ENCODE data around the gene BATF. TPM values are rescaled to one million over a fixed set of nuclear protein-coding genes. Genes with fewer than 3 reads are reported as not detected.

BATF gene
- total RNA-seq, 6 experiments from 2014 or later = 0.24 to 10.4 (median 0.87) TPM

GRCh38 chr14:75514673-75515628 is 7.3 kb upstream of the BATF start:
- DNase-seq (no peak), ATAC-seq (peak; percentile 41 to 76 (median 55))
- no peaks in the 10 kb centered on the region for H3K36me3 ChIP-seq
- WGBS (ENCODE audit: insufficient coverage, low coverage, low lambda C conversion rate, missing lambda C conversion rate) = 42% methylated on average over 9 of the region's 29 CpGs
- TF ChIP-seq CTCF (IDR thresholded peaks at IDR 0.05) (peak in 2 of 4 donors; percentile 22 to 34), POLR2A (IDR thresholded peaks at IDR 0.05) (no peak)
- no peaks in the 10 kb centered on the region for H3K9me3 ChIP-seq
- H3K27me3 ChIP-seq = no peaks in the 10 kb centered on the region
- peak overlapping the region; percentile 14 to 49 (median 35) for H3K4me3 ChIP-seq
- no peaks in the 10 kb centered on the region for H3K4me1 ChIP-seq
- H3K27ac ChIP-seq = no peak overlapping the region
- intact Hi-C loops (cut with DNase I) = no loop called here

- DNase-seq = no peak
- H3K4me3 ChIP-seq = peak overlapping the region in 1 of 3 donors; percentile 49
- no peaks in the 10 kb centered on the region for H3K27me3 ChIP-seq
- peak in 3 of 4 donors; percentile 25 to 49 (median 25) for ATAC-seq
- no peaks in the 10 kb centered on the region for H3K4me1 ChIP-seq
- no peaks in the 10 kb centered on the region for H3K36me3 ChIP-seq
- intact Hi-C loops (cut with DNase I) = no loop called here
- no peaks in the 10 kb centered on the region for H3K9me3 ChIP-seq
- H3K27ac ChIP-seq = no peak overlapping the region
- WGBS (ENCODE audit: insufficient coverage, low coverage, low lambda C conversion rate, missing lambda C conversion rate) = 42% methylated on average over 7 of the region's 7 CpGs
- TF ChIP-seq CTCF (IDR thresholded peaks at IDR 0.05) (no peak), POLR2A (IDR thresholded peaks at IDR 0.05) (no peak)
Observed at GRCh38 chr14:75515629-75515996, 6.7 kb upstream of the BATF start.

GRCh38 chr14:75518625-75519024 is 3.6 kb upstream of the BATF start:
- intact Hi-C loops (cut with DNase I) = no loop called here
- ATAC-seq (peak; percentile 55 to 79 (median 70)), DNase-seq (no peak)
- Histone ChIP-seq H3K4me1 (no peaks in the 10 kb centered on the region), H3K27me3 (no peaks in the 10 kb centered on the region), H3K27ac (no peak overlapping the region), H3K4me3 (no peak overlapping the region), H3K9me3 (no peaks in the 10 kb centered on the region), H3K36me3 (no peaks in the 10 kb centered on the region)
- TF ChIP-seq POLR2A (IDR thresholded peaks at IDR 0.05) (no peak), CTCF (IDR thresholded peaks at IDR 0.05) (peak; percentile 43 to 61 (median 48))
- 55% methylated on average over 4 of the region's 4 CpGs for WGBS (ENCODE audit: insufficient coverage, low coverage, low lambda C conversion rate, missing lambda C conversion rate)

- no peak for TF ChIP-seq CTCF (IDR thresholded peaks at IDR 0.05)
- TF ChIP-seq POLR2A (IDR thresholded peaks at IDR 0.05) = no peak
- intact Hi-C loops (cut with DNase I) = no loop called here
- Histone ChIP-seq H3K27me3 (no peaks in the 10 kb centered on the region), H3K9me3 (no peaks in the 10 kb centered on the region), H3K36me3 (no peaks in the 10 kb centered on the region), H3K27ac (no peak overlapping the region), H3K4me3 (no peak overlapping the region), H3K4me1 (no peaks in the 10 kb centered on the region)
- ATAC-seq = no peak
- no peak for DNase-seq
- WGBS (ENCODE audit: insufficient coverage, low coverage, low lambda C conversion rate, missing lambda C conversion rate) = 73% methylated on average over 4 of the region's 4 CpGs
Observed at GRCh38 chr14:75519394-75519793, 2.9 kb upstream of the BATF start.

Measured in right lobe of liver (tissue), 6 donors.